Measurements from ENCODE around the gene M1AP. TPM values are rescaled to one million over a fixed set of nuclear protein-coding genes. Genes with fewer than 3 reads are reported as not detected.
A peak's percentile ranks its signal among the peaks of the same experiment; 100 is the strongest.

Gene M1AP
- polyA plus RNA-seq, 12 donors: 0.08 to 1.4 (median 0.27) TPM; not detected in 6

GRCh38 chr2:74548900-74549826 is 99.0 kb downstream of the M1AP start:
- DNase-seq: peak; percentile 60

- DNase-seq: peak; percentile 47
These were observed 99.7 kb downstream of the M1AP start for GRCh38 chr2:74548285-74548899.

GRCh38 chr2:74546004-74546403 is 102.1 kb downstream of the M1AP start:
- DNase-seq: no peak

- DNase-seq: no peak
These were observed 103.5 kb downstream of the M1AP start for GRCh38 chr2:74544634-74545033.

- no peak for DNase-seq
These were observed 105.2 kb downstream of the M1AP start for GRCh38 chr2:74542978-74543377.

GRCh38 chr2:74540291-74540690 is 107.8 kb downstream of the M1AP start:
- DNase-seq: no peak

- no peak for DNase-seq
These were observed 109.2 kb downstream of the M1AP start for GRCh38 chr2:74538881-74539339.

GRCh38 chr2:74537140-74537539 is 111.0 kb downstream of the M1AP start:
- no peak for DNase-seq

GRCh38 chr2:74536166-74536950 is 111.8 kb downstream of the M1AP start:
- no peak for DNase-seq

GRCh38 chr2:74535440-74535965 is 112.6 kb downstream of the M1AP start:
- DNase-seq: no peak

GRCh38 chr2:74534411-74534810 is 113.7 kb downstream of the M1AP start:
- no peak for DNase-seq

GRCh38 chr2:74533464-74533863 is 114.7 kb downstream of the M1AP start:
- no peak for DNase-seq

- no peak for DNase-seq
These were observed 115.9 kb downstream of the M1AP start for GRCh38 chr2:74532222-74532621.

GRCh38 chr2:74531666-74532065 is 116.5 kb downstream of the M1AP start:
- no peak for DNase-seq

- DNase-seq: peak; percentile 34
These were observed 117.6 kb downstream of the M1AP start for GRCh38 chr2:74530239-74531187.

- DNase-seq: peak; percentile 99
These were observed 118.5 kb downstream of the M1AP start, which contains the start of the genes AUP1 and HTRA2 for GRCh38 chr2:74529357-74530238. Gene AUP1 (minus strand): TSS chr2:74529706. CDS start chr2:74529629, 77 bp downstream. Gene HTRA2 (plus strand): TSS chr2:74529933. CDS start chr2:74530007, 74 bp downstream.

GRCh38 chr2:74528600-74529356 is 119.4 kb downstream of the M1AP start:
- DNase-seq: no peak

- no peak for DNase-seq
These were observed 120.4 kb downstream of the M1AP start for GRCh38 chr2:74527741-74528140.
